Measurements from ENCODE around the gene ACAN. TPM values are rescaled to one million over a fixed set of nuclear protein-coding genes. Genes with fewer than 3 reads are reported as not detected.

Gene ACAN
- polyA plus RNA-seq, 1 of the 3 experiments (the other 2 are of a cell fraction) = not detected

GRCh38 chr15:88841236-88841635 lies 38.0 kb downstream of the ACAN start:
- no peak overlapping the region for H3K27ac ChIP-seq (ENCODE audit: low read depth in 2 of 2, low read length in 1 of 2)
- H4K20me1 ChIP-seq (ENCODE audit: insufficient read depth) = no peaks in the 10 kb centered on the region
- DNase-seq = no peak
- no peak overlapping the region for H3K4me2 ChIP-seq
- H3K79me2 ChIP-seq (ENCODE audit: insufficient read depth) = no peaks in the 10 kb centered on the region
- H3K4me1 ChIP-seq (ENCODE audit: control insufficient read depth in 1 of 2, insufficient read depth in 2 of 2, low read depth in 1 of 2, low read length in 1 of 2) = no peaks in the 10 kb centered on the region
- H3K9me2 ChIP-seq = no peaks in the 10 kb centered on the region
- ChIA-PET CTCF (no interaction called here), POLR2A (no interaction called here)
- no peaks in the 10 kb centered on the region for H3F3A ChIP-seq (replicated peaks; ENCODE audit: insufficient read depth)
- no peak overlapping the region for H3K9ac ChIP-seq
- H3K4me3 ChIP-seq (ENCODE audit: low read depth in 2 of 2, low read length in 1 of 2) = no peak overlapping the region
- H2AFZ ChIP-seq (ENCODE audit: low read depth) = no peak overlapping the region
- TF ChIP-seq SIN3A (IDR thresholded peaks at IDR 0.05; ENCODE audit: borderline replicate concordance, low read depth, low read length) (no peak), PBX3 (IDR thresholded peaks at IDR 0.05) (no peak), FOSL2 (IDR thresholded peaks at IDR 0.05; ENCODE audit: borderline replicate concordance, low read depth) (no peak), EP300 (IDR thresholded peaks at IDR 0.05; ENCODE audit: borderline replicate concordance in 1 of 2, low read depth in 1 of 2, low read length in 1 of 2) (no peak), RFX5 (IDR thresholded peaks at IDR 0.05; ENCODE audit: low read length) (no peak), CTCF (IDR thresholded peaks at IDR 0.05) (no peak), GABPA (IDR thresholded peaks at IDR 0.05; ENCODE audit: low read depth) (no peak), IRF3 (IDR thresholded peaks at IDR 0.05; ENCODE audit: low read depth, low read length) (no peak), RXRA (IDR thresholded peaks at IDR 0.05; ENCODE audit: borderline replicate concordance, low read depth) (no peak), SMC3 (IDR thresholded peaks at IDR 0.05; ENCODE audit: low read depth, low read length) (no peak), USF1 (IDR thresholded peaks at IDR 0.05; ENCODE audit: borderline replicate concordance, low read depth) (no peak), EZH2phosphoT487 (IDR thresholded peaks at IDR 0.05; ENCODE audit: borderline replicate concordance, low read depth) (no peak), ZBTB33 (IDR thresholded peaks at IDR 0.05; ENCODE audit: borderline replicate concordance, low read depth) (no peak), JUND (IDR thresholded peaks at IDR 0.05) (no peak), TCF12 (IDR thresholded peaks at IDR 0.05) (no peak), RCOR1 (IDR thresholded peaks at IDR 0.05; ENCODE audit: low read length) (no peak), USF2 (IDR thresholded peaks at IDR 0.05; ENCODE audit: borderline replicate concordance, low read depth, low read length) (no peak)
- no peaks in the 10 kb centered on the region for H3K9me3 ChIP-seq
- H3K36me3 ChIP-seq (replicated peaks in 1 of 2; ENCODE audit: control insufficient read depth in 1 of 2, insufficient read depth in 2 of 2, low read length in 1 of 2) = no peaks in the 10 kb centered on the region
- 67% methylated on average over 1 of the region's 1 CpG for whole genome bisulfite sequencing (ENCODE audit: low lambda C conversion rate)
- H3K27me3 ChIP-seq (ENCODE audit: insufficient read depth) = no peaks in the 10 kb centered on the region; the same call in 1 of the 2 replicates

All from SK-N-SH (cell line).